Measurements from ENCODE around the gene KIAA1217.

The KIAA1217 gene

DNA sequence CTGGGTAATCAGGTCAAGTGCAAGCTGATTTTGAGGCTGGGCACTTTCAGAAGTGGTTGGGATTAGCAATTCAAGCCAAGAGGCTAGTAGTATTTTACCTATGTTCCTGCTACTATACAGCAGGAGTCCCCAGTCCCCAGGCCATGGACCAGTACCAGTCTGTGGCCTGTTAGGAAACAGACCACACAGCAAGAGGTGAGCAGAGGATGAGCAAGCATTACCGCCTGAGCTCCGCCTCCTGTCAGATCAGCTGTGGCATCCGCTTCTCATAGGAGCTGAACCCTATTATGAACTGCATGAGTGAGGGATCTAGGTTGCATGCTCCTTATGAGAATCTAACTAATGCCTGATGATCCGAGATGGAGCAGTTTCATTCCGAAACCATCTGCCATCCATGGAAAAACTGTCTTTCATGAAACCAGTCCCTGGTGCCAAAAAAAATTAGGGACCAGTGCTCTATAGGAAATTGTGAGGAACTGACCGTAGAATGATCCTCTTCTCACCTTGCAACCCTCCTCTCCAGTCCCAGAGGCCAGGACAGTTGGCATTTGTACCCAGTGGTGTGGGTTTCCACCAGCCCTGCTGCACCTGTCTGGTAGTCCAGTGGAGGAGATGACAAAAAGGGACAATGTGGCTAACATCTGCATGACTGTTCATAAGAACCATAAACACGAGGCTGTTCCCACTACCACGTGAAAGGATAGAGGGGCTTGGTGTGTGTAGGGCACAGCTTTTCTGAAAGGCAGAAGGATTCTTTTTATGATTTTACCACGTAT is 172.5 kb downstream of the KIAA1217 start:
- Histone ChIP-seq H3K4me1 (ENCODE audit: control insufficient read depth, insufficient read depth, low read length) (peaks cover 21% of the 10 kb centered on the region), H3K9me3 (ENCODE audit: control insufficient read depth, low read length) (no peaks in the 10 kb centered on the region), H3K36me3 (ENCODE audit: control insufficient read depth, insufficient read depth, low read length, severe bottlenecking) (no peaks in the 10 kb centered on the region), H3K4me3 (ENCODE audit: low read length) (no peak overlapping the region), H3K9ac (ENCODE audit: low read length) (no peak overlapping the region), H3K27me3 (replicated peaks; ENCODE audit: control insufficient read depth, insufficient read depth, low read length) (no peaks in the 10 kb centered on the region)
- no peak for DNase-seq (ENCODE audit: low read depth)

DNA sequence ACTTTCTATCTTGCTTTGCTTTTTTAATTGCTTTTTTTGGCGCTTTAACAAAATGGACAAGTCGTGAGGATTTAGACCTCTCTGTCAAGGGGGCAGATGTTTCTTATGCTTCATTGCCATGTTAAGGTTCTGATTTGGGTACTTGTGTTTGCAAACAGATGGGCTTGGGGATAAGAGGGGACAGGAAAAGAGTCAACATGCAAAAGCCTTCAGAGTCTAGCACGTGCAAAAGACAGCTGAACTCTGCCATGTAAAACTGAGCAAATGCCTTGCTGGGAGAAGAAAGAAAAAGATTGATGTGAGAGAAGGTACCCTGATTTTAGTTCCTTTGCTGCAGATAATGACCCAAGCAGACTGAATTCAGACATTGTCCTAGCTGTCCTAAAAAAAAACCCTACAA is 173.1 kb downstream of the KIAA1217 start:
- Histone ChIP-seq H3K36me3 (ENCODE audit: control insufficient read depth, insufficient read depth, low read length, severe bottlenecking) (no peaks in the 10 kb centered on the region), H3K27me3 (replicated peaks; ENCODE audit: control insufficient read depth, insufficient read depth, low read length) (no peaks in the 10 kb centered on the region), H3K4me3 (ENCODE audit: low read length) (no peak overlapping the region), H3K9ac (ENCODE audit: low read length) (no peak overlapping the region), H3K9me3 (ENCODE audit: control insufficient read depth, low read length) (no peaks in the 10 kb centered on the region), H3K4me1 (ENCODE audit: control insufficient read depth, insufficient read depth, low read length) (peaks cover 21% of the 10 kb centered on the region)
- DNase-seq (ENCODE audit: low read depth): no peak

DNA sequence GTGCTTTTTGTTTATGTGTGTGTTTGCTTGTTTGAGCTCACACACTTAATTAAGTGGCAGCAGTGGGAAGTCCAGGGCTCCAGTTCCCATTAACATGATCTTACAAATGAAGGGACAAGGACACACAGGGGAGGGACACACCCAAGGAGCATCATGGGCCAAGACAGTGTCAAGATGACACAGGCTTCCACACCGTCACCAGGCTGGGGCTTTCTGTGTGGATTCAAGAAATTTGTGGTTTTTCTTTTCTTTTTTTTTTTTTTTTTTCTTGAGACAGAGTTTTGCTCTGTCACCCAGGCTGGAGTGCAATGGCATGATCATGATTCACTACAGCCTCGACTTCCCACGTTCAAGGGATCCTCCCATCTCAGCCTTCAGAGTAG is 173.6 kb downstream of the KIAA1217 start:
- no peaks in the 10 kb centered on the region for H3K27me3 ChIP-seq (replicated peaks; ENCODE audit: control insufficient read depth, insufficient read depth, low read length)

DNA sequence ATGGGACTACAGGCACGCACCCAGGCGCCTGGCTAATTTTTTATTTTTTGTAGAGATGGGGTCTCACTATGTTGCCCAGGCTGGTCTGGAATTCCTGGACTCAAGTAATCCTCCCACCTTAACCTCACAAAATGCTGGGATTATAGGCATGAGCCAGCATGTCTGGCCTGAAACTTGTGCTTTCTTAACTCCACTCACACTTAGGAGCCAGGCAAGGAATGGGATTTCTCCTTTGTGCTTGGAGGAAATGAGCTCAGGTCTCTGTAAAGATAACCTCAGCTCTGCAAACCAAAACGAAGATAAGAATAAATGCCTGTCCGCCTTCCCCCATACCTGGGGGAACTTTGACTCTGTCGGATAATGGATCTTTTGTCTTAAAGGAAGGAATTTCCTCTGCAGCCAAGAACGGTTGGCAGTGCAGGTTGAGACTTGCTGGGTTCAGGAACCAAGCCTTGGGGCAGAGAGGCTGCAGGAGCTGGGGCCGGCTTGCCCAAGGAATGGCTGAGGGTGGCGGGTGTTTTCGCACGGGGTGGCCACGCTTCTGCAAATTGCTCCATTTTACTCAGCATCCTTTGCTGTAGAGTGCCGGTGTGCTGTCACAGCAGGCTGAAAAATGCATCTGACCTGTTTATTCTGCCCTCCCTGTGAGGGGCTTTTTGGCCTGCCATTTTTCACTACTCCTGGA is 174.2 kb downstream of the KIAA1217 start:
- peak overlapping the region; percentile 24 for H3K4me3 ChIP-seq (ENCODE audit: low read length)
- no peak for DNase-seq (ENCODE audit: low read depth)
- H3K9ac ChIP-seq (ENCODE audit: low read length): no peak overlapping the region
- H3K36me3 ChIP-seq (ENCODE audit: control insufficient read depth, insufficient read depth, low read length, severe bottlenecking): no peaks in the 10 kb centered on the region
- H3K4me1 ChIP-seq (ENCODE audit: control insufficient read depth, insufficient read depth, low read length): peaks cover 21% of the 10 kb centered on the region
- H3K27me3 ChIP-seq (replicated peaks; ENCODE audit: control insufficient read depth, insufficient read depth, low read length): no peaks in the 10 kb centered on the region
- no peaks in the 10 kb centered on the region for H3K9me3 ChIP-seq (ENCODE audit: control insufficient read depth, low read length)

More for the DNA sequence above, 173.6 kb downstream of the KIAA1217 start:
- H3K9me3 ChIP-seq (ENCODE audit: control insufficient read depth, low read length): no peaks in the 10 kb centered on the region
- H3K9ac ChIP-seq (ENCODE audit: low read length): no peak overlapping the region
- no peaks in the 10 kb centered on the region for H3K36me3 ChIP-seq (ENCODE audit: control insufficient read depth, insufficient read depth, low read length, severe bottlenecking)
- no peak overlapping the region for H3K4me3 ChIP-seq (ENCODE audit: low read length)
- DNase-seq (ENCODE audit: low read depth): no peak
- peaks cover 21% of the 10 kb centered on the region for H3K4me1 ChIP-seq (ENCODE audit: control insufficient read depth, insufficient read depth, low read length)

DNA sequence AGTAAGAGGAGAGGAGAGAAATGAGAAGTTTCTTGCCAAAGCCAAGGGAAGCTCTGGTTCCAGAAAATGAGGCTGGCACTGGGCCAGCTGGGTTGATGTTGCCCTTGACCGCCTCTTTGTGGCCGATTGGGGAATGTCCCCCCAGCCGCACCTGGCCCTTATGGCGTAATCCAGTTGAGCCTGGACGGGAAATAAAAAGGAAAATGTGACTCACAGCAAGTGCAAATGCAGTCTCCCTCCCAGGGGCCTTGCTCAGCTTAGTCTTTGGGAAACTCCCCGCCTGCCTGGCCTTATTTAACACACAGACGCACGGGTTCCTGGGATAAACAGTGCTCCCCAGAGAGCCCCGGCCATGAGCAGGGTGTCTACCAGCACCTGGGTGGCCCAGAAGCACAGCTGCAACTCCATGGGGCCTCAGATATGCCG is 174.8 kb downstream of the KIAA1217 start:
- Histone ChIP-seq H3K27me3 (replicated peaks; ENCODE audit: control insufficient read depth, insufficient read depth, low read length) (no peaks in the 10 kb centered on the region), H3K4me3 (ENCODE audit: low read length) (peak overlapping the region; percentile 24), H3K9me3 (ENCODE audit: control insufficient read depth, low read length) (no peaks in the 10 kb centered on the region), H3K36me3 (ENCODE audit: control insufficient read depth, insufficient read depth, low read length, severe bottlenecking) (no peaks in the 10 kb centered on the region), H3K9ac (ENCODE audit: low read length) (peak overlapping the region; percentile 12), H3K4me1 (ENCODE audit: control insufficient read depth, insufficient read depth, low read length) (peaks cover 21% of the 10 kb centered on the region)
- peak; percentile 96 for DNase-seq (ENCODE audit: low read depth)

DNA sequence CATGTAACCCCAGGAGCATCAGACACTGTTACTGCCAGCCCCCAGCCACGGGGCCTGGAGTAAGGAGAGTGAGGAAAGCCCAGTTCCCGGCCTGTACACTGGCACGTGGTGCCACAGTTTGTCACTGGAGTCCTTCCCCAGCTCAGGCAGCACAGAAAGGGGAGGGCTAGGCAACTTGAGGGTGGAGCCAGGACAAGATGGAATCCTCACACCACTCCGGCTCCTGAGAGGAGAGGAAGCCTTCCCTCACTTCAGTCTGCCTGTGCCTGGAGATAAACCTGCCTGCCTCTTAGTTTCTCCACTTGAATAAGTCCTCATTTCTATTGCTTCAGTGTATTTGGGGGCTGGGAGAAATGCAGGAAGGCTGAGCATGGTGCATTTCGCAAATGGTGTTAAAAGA is 176.0 kb downstream of the KIAA1217 start:
- Histone ChIP-seq H3K9ac (ENCODE audit: low read length) (no peak overlapping the region), H3K9me3 (ENCODE audit: control insufficient read depth, low read length) (no peaks in the 10 kb centered on the region), H3K4me1 (ENCODE audit: control insufficient read depth, insufficient read depth, low read length) (peaks cover 21% of the 10 kb centered on the region)

DNA sequence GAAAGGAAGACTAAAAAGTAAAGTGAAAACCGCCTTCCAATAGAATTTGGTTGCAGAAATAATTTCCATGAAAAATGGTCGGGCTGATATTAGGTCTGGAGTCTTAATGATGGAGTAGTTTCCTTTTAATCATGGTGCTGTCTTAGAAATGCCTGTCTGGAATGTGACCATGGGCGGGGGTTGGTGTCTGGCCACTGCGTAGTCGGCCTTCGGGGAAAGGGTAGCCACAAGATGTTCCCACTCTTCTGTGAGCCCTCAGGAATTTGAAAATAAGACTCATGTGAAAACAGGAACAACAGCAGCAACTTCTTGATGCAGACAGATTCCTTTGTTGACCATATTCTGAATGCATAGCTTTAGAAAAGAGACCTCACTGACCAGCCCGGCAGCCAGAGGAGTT is 176.8 kb downstream of the KIAA1217 start:
- Histone ChIP-seq H3K9ac (ENCODE audit: low read length) (no peak overlapping the region), H3K27me3 (replicated peaks; ENCODE audit: control insufficient read depth, insufficient read depth, low read length) (no peaks in the 10 kb centered on the region), H3K4me1 (ENCODE audit: control insufficient read depth, insufficient read depth, low read length) (peaks cover 21% of the 10 kb centered on the region), H3K36me3 (ENCODE audit: control insufficient read depth, insufficient read depth, low read length, severe bottlenecking) (no peaks in the 10 kb centered on the region), H3K4me3 (ENCODE audit: low read length) (no peak overlapping the region), H3K9me3 (ENCODE audit: control insufficient read depth, low read length) (no peaks in the 10 kb centered on the region)
- DNase-seq (ENCODE audit: low read depth): peak; percentile 79

More for the DNA sequence above, 176.0 kb downstream of the KIAA1217 start:
- DNase-seq (ENCODE audit: low read depth): no peak
- Histone ChIP-seq H3K4me3 (ENCODE audit: low read length) (no peak overlapping the region), H3K27me3 (replicated peaks; ENCODE audit: control insufficient read depth, insufficient read depth, low read length) (no peaks in the 10 kb centered on the region), H3K36me3 (ENCODE audit: control insufficient read depth, insufficient read depth, low read length, severe bottlenecking) (no peaks in the 10 kb centered on the region)

DNA sequence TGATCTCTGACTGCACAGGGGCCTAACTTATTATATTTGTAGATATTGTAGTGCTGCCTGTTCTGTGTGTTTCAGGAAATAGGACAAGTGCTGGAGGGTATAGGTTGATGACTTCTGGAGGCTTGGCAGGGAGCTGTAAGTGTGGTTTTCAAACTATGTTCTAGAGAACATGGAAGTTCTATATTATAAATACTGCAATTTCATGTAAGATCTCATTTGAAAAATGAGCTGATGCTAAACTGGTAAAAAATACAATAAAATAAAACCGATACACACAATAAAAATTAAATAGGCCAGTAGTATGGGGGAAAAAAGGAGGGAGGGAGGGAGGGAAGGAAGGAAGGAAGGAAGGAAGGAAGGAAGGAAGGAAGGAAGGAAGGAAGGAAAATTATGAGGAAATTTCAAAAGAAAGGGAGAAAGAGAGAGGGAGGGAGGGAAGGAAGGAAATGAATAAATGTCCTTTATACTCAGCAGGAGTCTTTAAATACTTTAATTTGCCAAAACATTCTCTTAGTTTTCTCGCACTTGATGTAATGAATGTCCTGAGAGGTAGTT is 181.3 kb downstream of the KIAA1217 start:
- H3K36me3 ChIP-seq (ENCODE audit: control insufficient read depth, insufficient read depth, low read length, severe bottlenecking): no peaks in the 10 kb centered on the region
- H3K4me1 ChIP-seq (ENCODE audit: control insufficient read depth, insufficient read depth, low read length): peaks cover 2% of the 10 kb centered on the region
- H3K9me3 ChIP-seq (ENCODE audit: control insufficient read depth, low read length): no peaks in the 10 kb centered on the region
- no peaks in the 10 kb centered on the region for H3K27me3 ChIP-seq (replicated peaks; ENCODE audit: control insufficient read depth, insufficient read depth, low read length)
- no peak for DNase-seq (ENCODE audit: low read depth)
- H3K4me3 ChIP-seq (ENCODE audit: low read length): no peak overlapping the region
- no peak overlapping the region for H3K9ac ChIP-seq (ENCODE audit: low read length)

DNA sequence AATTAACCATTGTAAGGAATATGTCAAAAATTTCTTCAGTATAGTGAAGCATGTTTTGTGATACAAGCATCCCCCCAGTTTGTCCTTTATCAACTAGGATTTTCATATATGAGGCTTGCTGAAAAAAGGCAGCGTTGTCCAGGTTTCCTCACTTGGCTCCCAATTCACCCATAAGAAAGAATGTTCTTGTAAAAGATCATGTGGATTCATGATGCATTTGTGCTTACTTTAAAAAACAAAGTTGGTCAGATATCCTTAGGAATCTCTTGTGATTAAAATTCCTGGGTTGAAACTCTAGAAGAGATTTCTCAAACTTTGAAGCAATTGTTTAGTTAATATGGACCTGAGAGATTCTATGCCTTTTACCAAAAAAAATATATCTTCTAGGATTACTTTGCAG is 181.8 kb downstream of the KIAA1217 start:
- Histone ChIP-seq H3K4me1 (ENCODE audit: control insufficient read depth, insufficient read depth, low read length) (no peaks in the 10 kb centered on the region), H3K4me3 (ENCODE audit: low read length) (no peak overlapping the region), H3K36me3 (ENCODE audit: control insufficient read depth, insufficient read depth, low read length, severe bottlenecking) (no peaks in the 10 kb centered on the region), H3K9me3 (ENCODE audit: control insufficient read depth, low read length) (no peaks in the 10 kb centered on the region), H3K9ac (ENCODE audit: low read length) (no peak overlapping the region), H3K27me3 (replicated peaks; ENCODE audit: control insufficient read depth, insufficient read depth, low read length) (no peaks in the 10 kb centered on the region)
- peak; percentile 69 for DNase-seq (ENCODE audit: low read depth)

DNA sequence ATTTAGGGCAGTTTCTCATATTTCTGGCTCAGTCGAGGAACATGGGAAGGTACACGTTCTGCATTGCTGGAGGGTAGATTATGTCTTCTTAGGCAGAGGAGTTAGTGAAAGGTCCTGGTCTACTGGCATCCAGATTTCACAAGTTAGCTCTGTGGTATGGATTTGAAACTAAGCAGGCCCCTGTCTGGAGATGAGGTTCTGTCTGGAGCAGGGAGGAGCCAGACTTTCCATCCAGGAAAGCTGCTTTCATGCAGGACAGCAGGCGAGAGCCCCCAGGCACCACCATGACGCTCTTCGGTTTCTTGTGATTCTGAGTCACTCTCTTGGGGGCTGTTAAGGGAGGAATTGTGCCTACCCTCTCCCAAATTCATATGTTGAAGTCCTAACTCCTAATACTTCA is 184.3 kb downstream of the KIAA1217 start:
- peak; percentile 76 for DNase-seq (ENCODE audit: low read depth)
- no peaks in the 10 kb centered on the region for H3K27me3 ChIP-seq (replicated peaks; ENCODE audit: control insufficient read depth, insufficient read depth, low read length)
- H3K36me3 ChIP-seq (ENCODE audit: control insufficient read depth, insufficient read depth, low read length, severe bottlenecking): no peaks in the 10 kb centered on the region
- H3K4me1 ChIP-seq (ENCODE audit: control insufficient read depth, insufficient read depth, low read length): no peaks in the 10 kb centered on the region
- no peaks in the 10 kb centered on the region for H3K9me3 ChIP-seq (ENCODE audit: control insufficient read depth, low read length)
- H3K9ac ChIP-seq (ENCODE audit: low read length): no peak overlapping the region
- H3K4me3 ChIP-seq (ENCODE audit: low read length): no peak overlapping the region

DNA sequence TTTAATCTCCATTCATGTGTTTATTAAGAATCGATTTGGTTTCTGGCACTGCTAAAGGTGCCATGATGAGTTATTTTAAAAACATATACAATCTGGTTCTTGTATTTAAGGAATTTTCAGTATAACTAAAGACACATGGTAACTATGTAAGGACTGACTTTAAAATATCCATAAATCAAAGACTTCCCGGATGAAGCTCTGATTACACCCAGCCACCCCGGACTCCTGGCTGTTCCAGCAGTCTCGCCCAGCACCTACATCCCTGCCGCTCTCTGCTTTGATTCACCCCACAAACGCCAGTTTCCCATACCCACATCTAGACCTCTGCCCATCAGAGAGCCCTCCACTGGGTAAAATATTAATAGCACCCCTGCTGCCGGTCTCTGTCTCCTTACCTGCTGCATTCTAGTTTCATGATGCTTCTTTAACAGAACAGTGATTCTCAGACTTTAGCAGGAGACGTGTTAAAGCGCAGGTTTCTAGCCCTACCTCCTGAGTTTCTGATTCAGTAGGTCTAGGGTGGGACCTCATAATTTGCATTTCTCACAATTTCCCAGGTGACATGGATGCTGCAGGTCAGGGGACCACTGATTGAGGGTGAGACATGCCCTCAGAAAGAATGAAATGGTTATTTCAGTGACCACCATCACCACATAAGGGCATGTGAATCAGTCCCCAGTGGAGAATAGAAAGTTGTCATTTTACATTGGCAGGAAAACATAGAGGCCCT is 185.7 kb downstream of the KIAA1217 start:
- no peak overlapping the region for H3K9ac ChIP-seq (ENCODE audit: low read length)
- H3K4me3 ChIP-seq (ENCODE audit: low read length): no peak overlapping the region
- H3K36me3 ChIP-seq (ENCODE audit: control insufficient read depth, insufficient read depth, low read length, severe bottlenecking): no peaks in the 10 kb centered on the region
- no peaks in the 10 kb centered on the region for H3K9me3 ChIP-seq (ENCODE audit: control insufficient read depth, low read length)
- no peaks in the 10 kb centered on the region for H3K27me3 ChIP-seq (replicated peaks; ENCODE audit: control insufficient read depth, insufficient read depth, low read length)
- no peak for DNase-seq (ENCODE audit: low read depth)
- no peaks in the 10 kb centered on the region for H3K4me1 ChIP-seq (ENCODE audit: control insufficient read depth, insufficient read depth, low read length)
